HG03558 (cell line): ENCODE results near the gene OR52B2.
"Not testable (repeated sequence)": the region's sequence is repeated elsewhere in the genome, so short reads cannot be mapped to it uniquely, and the experiment has no call there.

Experiments
- ATAC-seq: cut with Tn5 transposase; IDR thresholded peaks from one replicate; pipeline ENCODE4 v1.9.1; 2021; ENCODE audit warnings: moderate number of reproducible peaks; ENCODE audit not compliant: unreplicated experiment; ENCODE audit errors: extremely low read depth

The OR52B2 gene

DNA sequence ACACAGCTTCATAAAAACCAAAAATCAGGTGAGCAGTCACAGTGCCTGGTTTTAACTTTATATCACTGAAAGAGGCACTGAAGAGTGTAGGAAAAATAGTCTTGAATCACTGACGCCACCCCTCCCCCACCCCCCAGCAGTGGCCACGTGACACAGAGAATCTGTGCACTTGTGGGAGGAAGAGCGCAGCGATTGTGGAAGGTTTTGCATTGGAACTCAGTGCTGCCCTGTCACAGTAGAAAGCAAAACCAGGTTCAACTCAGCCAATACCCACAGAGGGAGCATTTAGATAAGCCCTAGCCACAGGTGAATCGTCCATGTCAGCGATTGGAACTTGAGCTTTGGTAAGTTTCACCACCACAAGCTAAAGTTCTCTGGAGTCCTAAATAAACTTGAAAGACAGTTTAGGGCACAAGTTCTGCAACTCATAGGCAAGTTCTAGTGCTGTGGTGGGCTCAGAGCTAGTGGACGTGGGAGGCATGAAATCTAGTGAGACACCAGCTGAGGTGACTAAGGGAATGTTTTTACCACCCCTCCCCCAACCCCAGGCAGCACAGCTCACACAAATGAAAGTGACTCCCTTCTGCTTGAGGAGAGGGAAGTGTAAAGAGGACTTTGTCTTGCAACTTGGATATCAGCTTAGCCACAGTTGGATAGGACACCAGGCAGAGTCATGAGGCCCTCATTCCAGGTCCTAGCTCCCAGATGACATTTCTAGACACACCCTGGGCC, 13.3 kb downstream of the OR52B2 start:
- no peak for ATAC-seq

DNA sequence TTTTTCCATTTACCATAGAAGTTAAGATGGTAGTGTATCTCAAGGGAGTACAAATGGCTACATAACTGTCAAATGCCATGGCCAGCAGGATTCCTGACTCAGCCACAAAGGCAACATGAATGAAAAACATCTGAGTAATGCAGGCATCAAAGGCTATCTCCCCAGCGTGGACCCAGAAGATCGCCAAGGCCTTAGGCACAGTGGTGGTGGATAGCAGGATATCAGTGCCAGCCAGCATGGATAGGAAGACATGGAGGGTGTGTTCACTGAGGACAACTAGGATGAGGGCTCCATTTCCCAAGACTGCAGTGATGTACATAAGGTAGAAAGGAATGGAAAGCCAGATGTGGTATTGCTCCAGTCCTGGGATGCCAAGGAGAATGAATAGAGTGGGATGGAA, 18.0 kb downstream of the OR52B2 start:
- no peak for ATAC-seq

DNA sequence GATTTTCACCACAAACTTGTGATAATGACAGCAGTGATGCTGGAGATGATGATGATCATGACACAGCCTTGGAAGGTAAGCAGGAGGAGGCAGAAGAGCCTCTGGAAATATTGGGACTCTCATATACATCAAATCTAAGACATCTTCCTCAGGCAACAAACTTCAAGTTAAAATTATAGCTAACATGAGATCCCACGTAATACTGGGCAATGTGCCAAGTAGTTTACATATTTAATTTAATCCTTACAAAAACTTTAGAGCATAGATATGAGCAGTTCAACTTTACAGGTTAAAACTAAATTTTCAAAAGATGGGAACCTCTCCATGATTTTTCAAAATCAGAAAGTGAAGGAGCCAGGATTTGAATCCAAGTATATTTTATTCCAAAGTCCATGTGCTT, 19.0 kb downstream of the OR52B2 start:
- no peak for ATAC-seq

DNA sequence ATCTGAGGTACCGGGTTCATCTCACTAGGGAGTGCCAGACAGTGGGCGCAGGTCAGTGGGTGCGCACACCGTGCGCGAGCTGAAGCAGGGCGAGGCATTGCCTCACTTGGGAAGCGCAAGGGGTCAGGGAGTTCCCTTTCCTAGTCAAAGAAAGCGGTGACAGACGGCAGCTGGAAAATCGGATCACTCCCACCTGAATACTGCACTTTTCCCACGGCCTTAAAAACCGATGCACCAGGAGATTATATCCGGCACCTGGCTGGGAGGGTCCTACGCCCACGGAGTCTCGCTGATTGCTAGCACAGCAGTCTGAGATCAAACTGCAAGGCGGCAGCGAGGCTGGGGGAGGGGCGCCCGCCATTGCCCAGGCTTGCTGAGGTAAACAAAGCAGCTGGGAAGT, 26.4 kb downstream of the OR52B2 start:
- ATAC-seq: not testable (repeated sequence)

DNA sequence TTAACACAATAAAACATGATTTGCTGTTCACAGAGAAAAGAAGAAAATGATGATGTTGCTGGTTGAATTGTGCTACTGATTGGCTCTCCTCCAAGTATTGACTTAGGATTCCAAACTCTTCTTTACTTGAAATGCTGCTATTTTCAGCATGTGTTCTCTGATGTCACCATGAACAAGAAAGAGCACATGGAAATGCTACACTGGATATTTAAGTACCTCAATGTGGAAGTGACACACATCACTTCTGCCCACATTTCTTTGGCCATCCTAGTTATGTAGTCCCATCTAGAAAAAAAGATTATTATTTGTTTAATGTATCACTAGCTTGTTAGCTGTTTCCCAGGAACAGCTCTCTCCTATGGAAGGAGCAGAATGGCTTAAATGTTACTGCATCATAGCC, 27.2 kb downstream of the OR52B2 start:
- ATAC-seq: no peak

DNA sequence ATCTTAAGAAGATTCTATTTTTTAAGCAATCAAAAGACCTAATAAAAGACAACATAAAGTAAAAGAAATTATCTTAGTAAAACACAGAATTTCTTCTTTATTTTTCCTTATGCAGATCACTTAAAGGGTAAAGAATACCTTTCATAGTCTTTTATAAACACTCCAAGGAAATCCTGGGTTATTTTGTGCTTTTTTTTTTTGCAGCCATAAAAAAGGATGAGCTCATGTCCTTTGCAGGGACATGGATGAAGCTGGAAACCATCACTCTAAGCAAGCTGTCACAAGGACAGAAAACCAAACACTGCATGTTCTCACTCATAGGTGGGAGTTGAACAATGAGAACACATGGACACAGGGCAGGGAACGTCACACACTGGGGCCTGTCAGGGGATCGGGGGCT, 34.2 kb downstream of the OR52B2 start:
- ATAC-seq: not testable (repeated sequence)

DNA sequence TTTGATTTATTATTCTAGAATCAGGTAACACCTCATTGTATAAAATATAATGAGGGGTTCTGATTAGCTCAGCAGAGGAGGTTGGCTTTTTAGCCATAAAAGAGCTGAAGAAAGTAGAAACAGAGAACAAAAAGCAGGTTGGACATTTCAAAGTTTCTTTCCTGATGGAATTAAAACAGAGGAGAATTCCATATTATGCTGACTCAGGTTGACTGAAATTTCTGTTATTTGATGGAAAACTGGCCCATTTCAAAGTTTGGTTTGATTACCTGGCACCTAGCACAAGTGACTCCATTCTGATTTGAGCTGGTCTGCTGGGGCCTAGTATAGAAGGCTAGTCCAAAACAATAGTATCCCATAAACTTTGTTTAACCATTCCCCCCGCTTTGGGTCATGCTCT, 37.7 kb downstream of the OR52B2 start:
- ATAC-seq: no peak

DNA sequence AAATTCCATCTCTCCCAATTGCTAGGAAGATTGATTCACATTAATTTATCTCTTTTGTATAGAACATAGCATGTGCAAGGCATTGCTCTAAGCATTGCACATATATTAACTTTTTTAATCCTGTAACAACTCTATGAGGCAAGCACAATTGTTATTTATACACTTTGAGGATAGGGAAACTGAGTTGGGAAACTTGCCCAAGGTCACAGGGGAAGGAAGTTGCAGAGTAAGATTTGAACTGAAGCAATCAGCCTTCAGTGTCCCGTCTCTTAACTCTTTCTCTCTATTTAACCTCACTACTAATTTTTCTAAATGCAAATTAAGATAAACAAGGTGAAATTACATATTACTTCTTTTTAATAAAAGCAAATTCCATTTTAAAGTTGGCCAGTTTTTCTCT, 40.5 kb downstream of the OR52B2 start:
- no peak for ATAC-seq

DNA sequence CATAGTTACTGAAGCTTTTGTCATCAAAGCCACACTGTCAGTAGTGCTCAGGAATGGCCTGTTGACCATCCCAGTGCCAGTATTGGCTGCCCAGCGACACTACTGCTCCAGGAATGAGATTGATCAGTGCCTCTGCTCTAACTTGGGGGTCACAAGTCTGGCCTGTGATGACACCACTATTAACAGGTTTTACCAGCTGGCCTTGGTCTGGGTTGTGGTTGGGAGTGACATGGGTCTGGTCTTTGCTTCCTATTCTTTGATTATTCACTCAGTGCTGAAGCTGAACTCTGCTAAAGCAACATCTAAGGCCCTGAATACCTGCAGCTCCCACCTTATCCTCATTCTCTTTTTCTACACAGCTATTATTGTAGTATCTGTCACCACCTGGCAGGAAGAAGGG, 41.1 kb downstream of the OR52B2 start:
- ATAC-seq: no peak

DNA sequence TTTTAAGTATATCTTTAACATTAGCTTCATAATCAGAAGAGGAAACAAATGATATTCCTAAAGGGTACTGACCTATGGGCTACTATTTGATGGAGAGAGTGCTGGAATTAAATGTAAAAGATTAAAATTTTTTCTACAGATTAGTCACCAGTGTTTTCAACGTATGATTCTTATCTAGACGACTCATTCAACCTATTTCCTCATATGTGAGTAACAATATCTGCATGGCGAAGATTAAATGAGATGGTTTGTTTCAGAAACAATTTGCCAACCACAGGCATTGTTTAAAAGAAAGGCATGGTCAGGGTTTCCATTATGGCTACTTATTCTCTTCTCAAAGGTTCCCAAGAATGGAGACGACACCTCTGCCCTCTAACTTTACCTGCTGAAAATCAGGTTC, 42.2 kb downstream of the OR52B2 start:
- ATAC-seq: no peak

DNA sequence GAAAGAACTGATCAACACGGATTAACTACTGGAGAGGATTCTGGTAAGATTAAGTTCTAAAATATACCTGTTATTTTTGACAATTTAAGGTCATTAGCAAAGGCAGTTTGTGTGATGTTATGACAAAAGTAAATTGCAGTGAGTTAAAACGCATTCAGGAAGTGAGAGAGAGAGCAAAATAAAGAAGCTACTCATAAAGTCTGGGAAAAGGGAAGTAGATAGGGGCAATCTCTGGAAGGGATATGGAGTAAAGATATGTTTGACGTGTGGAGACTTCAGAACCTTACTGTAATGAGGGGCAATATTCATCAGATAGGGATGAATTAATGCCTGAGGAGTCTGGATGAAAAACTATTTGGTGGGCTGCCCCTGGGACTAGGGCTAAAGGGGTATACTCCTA, 45.9 kb downstream of the OR52B2 start:
- no peak for ATAC-seq
